GM12875 (cell line): Measurements from ENCODE around the gene C17orf100.

Experiments
- H3K4me3 ChIP-seq: one replicate; pipeline ENCODE4 v1.5.1; 2011; ENCODE audit warnings: low read depth, low read length, control low read depth
- TF ChIP-seq, protein P1 (sequence below): IDR thresholded peaks from 2 replicates; pipeline ENCODE4 v1.5.1; 2011; ENCODE audit warnings: low read depth, mild to moderate bottlenecking, control low read depth, inconsistent platforms, low read length, moderate library complexity, borderline replicate concordance; ENCODE audit not compliant: insufficient read depth

The C17orf100 gene

DNA sequence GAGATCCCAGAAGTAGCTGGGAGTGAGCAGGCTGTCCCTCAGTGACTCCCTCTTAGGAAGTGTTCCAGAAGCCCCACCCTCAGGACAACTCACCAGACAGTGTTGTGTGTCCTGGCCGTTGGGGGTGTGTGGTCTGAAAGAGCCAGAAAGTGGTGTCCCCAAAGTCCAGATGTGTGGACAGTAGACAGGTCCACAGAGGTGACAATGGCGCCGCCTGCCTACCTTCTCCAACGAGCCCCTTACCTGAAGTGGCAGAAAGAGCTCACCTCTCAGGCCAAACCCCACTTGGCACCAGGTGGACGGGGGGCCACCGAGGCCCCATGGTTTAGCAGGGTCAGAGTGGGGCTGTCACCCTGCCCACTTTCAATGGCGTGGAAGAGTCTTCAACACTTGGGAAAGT, 19.9 kb downstream of the C17orf100 start:
- TF ChIP-seq, protein P1, sequence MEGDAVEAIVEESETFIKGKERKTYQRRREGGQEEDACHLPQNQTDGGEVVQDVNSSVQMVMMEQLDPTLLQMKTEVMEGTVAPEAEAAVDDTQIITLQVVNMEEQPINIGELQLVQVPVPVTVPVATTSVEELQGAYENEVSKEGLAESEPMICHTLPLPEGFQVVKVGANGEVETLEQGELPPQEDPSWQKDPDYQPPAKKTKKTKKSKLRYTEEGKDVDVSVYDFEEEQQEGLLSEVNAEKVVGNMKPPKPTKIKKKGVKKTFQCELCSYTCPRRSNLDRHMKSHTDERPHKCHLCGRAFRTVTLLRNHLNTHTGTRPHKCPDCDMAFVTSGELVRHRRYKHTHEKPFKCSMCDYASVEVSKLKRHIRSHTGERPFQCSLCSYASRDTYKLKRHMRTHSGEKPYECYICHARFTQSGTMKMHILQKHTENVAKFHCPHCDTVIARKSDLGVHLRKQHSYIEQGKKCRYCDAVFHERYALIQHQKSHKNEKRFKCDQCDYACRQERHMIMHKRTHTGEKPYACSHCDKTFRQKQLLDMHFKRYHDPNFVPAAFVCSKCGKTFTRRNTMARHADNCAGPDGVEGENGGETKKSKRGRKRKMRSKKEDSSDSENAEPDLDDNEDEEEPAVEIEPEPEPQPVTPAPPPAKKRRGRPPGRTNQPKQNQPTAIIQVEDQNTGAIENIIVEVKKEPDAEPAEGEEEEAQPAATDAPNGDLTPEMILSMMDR, result no peak
- no peak overlapping the region for H3K4me3 ChIP-seq

GRCh38 chr17:6674586-6674985, 23.0 kb downstream of the C17orf100 start:
- H3K4me3 ChIP-seq, result no peak overlapping the region
- TF ChIP-seq, protein P1, result no peak

GRCh38 chr17:6675201-6675825, 23.8 kb downstream of the C17orf100 start:
- TF ChIP-seq, protein P1, result no peak
- H3K4me3 ChIP-seq, result no peak overlapping the region

DNA sequence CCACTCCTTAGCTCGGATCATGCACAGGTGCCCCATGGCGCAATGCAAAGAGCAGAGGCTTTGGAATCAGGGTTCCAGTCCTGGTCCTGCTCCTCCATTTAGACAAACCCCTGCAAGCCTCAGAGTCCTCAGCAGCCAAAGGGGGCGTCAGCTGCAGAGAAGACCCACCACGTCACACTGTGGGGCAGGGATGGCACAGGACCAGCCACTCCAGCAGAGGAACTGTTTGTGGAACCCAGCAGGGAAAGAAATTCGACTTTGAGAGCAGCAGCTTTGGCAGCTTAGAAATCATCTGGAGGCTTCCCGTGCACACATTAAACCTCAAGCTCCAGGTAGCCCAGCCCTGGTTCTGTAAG, 25.2 kb downstream of the C17orf100 start:
- TF ChIP-seq, protein P1, result no peak
- H3K4me3 ChIP-seq, result no peak overlapping the region

DNA sequence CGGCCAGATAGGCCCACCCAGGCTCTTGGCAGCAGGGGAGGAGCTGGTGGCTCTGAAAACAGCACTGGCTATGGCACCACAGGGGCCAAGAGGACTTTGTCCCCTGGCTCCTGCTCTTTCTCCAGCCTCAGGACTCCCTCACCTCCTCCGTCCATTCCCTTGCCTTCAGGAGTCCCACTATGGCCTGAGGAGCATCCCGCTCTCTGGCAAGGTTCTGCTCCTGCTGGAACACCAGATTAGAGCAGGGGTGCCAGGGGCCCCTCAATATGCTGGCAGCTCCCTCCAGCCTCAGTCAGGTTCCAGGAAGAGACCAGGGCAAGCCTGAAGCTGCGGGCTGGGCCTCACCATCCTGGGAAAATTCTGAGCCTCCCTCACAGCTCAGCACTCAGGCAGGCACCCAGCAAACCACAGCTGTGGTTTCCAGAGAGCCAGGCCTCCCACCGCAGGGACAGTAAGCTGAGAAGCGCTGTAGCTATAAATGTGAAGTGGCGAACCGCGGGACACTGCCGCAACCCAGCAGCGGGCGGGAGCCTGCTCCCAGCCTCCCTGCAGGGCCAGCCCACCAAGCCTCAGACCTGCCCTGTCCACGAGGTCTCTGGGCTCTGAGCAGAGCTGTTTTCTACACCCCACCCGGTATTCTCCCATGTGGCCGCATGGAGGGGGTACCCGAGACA, 25.7 kb downstream of the C17orf100 start:
- TF ChIP-seq, protein P1, result no peak
- H3K4me3 ChIP-seq, result no peak overlapping the region

DNA sequence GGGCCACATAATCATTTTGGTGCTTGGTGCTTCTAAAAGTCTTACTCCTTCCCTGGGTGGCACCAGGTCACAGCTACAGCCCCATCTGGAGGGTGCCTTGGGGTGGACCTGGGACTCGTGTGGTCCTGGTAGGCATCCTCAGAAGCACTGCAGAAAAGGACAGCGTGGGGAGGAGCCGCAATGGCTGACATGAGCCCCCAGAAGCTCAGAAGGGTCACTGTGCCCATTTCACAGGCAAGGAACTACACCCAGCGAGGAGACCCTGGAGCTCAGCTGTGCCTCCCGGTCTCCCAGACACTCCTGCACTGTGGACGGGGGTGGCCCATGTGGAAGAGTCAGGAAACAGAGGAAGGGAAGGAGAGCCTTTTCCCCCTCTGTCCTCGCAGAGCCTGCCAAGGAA, 26.4 kb downstream of the C17orf100 start:
- no peak overlapping the region for H3K4me3 ChIP-seq
- TF ChIP-seq, protein P1, result no peak

GRCh38 chr17:6679241-6679640, 27.7 kb downstream of the C17orf100 start:
- H3K4me3 ChIP-seq, result no peak overlapping the region
- TF ChIP-seq, protein P1, result no peak
